Activated CD4-positive, alpha-beta T cell treated with anti-CD3 and anti-CD28 coated beads for 48 hours (primary cell): ENCODE data around the gene GEMIN7.

ENCODE experiments used
- DNase-seq: peaks from one replicate; pipeline ENCODE4 v3.0.0-alpha.2; 2020

GEMIN7 gene

DNA sequence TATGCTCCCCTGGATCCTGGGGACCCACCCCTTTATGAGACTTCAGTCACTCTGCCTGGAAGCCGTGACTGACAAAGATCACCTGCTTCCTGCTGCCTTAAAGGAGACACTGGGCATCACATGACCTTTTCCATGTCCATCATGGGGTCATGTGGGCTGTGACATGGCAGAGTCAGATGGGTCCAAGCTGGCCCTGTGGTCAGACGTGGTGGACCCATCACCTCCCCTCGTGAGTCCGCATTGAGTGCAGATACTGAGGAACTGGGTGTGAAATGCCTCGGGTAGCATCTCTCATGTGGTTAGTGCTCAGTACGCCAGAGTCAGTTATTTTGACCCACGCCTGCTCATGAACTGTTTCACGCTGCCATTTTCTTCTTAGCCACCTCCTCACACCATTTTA, 54.6 kb downstream of the GEMIN7 start:
- no peak for DNase-seq

DNA sequence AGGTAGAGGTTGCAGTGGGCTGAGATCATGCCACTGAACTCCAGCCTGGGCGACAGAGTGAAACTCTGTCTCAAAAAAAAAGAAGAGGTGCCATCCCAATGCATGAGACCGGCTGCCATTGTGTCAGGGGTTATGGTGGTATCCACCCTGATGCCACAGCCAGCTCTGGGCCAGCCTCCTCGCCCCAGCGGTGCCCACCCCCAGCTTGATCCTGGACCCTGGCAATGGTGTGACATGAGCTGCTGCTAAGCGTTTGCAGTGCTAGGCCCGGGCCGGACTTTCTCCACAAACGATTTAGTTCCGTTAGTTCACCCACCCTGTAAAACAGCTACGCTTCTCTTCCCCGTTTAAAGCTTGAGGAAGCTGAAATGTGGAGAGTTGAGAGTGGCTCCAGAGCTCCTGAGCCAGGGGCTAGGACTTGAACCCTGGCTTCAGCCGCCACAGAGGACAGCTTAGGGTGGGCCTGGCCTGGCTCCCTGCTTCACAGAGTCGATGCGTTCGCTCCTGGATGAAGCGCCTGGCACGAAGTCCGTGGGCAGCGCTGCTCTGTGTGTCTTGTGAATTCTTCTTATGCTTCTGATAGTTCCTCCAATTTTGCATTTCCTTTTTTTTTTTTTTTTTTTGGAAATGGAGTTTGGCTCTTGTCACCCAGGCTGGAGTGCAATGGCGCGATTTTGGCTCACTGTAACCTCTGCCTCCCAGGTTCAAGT, 56.3 kb downstream of the GEMIN7 start:
- no peak for DNase-seq

DNA sequence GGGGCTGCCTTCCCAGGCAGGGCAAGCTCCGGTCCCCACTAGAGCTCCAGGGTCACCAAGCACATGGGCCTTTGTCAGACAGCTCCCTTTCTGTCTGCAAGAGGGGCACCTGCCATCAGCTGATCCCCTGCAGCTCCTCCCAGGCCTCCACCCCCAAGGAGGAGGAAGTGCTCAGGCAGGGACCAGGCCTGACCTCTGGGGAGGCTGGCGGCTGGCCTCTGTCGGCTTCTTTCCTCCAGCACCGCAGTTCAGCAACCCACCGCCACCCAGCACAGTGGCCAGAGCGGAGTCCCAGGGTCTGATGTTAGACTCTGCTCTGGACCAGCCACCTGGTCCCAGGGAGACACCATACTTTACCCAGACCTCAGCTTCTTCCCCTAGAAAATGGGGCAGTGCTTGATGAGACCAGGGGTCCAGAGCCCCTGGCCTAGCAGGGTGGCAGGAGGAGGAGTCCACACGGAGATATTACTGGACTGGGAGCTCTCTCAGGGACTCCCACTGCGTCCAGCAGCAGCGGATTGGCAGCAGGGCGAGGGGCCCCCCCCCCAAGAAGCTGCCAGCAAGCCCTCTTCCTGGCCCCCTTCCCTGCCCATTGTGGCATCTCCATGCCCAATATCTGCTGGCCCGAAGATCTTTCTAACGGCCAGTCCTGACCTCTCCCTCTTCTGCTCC, 57.6 kb downstream of the GEMIN7 start:
- no peak for DNase-seq

DNA sequence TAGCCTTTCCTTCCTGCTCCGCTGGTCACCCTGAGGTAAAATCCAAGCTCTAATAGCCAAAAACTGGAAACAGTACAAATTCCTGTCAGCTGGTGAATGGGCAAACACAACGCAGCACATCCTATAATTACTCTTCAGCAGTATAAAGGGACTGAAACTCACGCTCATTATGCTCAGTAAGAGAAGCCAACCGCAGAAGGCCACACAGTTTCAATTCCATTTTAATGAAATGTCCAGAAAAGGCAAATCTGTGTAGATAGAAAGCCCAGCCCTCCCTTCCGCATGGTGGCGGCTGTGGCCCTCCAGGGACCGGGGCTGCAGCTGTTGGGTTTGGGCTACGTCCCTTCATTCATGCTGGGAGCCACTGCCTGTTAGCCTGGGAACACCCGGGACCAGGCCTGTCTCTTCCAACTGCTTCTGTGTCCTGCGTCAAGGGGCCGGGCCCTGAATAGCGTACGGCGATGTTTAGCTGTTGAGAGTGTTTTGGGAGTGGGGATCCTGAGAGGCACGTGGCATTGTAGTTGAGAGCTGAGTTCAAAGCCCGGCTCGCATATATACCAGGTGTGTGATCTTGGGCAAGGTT, 58.2 kb downstream of the GEMIN7 start:
- DNase-seq, result no peak

DNA sequence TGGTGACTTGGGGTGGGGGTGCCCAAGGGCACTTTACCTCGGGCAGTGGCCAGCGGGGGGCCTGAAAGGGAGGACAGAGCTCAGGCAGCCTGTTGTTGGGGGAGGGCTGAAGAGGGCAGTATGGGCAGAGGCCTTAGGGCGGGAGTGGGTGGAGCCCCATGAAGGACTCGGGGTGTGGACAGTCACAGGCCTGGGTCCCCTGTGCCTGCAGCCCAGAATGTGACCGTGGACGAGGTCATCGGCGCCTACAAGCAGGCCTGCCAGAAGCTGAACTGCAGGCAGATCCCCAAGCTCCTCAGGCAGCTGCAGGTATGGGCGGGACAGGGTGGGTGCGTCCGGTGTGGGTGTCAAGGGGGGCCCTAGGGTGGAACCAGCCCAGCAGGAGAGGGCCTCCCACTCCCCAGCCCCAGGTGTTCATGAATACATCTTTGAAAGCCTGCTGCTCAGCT, 59.3 kb downstream of the GEMIN7 start:
- no peak for DNase-seq

DNA sequence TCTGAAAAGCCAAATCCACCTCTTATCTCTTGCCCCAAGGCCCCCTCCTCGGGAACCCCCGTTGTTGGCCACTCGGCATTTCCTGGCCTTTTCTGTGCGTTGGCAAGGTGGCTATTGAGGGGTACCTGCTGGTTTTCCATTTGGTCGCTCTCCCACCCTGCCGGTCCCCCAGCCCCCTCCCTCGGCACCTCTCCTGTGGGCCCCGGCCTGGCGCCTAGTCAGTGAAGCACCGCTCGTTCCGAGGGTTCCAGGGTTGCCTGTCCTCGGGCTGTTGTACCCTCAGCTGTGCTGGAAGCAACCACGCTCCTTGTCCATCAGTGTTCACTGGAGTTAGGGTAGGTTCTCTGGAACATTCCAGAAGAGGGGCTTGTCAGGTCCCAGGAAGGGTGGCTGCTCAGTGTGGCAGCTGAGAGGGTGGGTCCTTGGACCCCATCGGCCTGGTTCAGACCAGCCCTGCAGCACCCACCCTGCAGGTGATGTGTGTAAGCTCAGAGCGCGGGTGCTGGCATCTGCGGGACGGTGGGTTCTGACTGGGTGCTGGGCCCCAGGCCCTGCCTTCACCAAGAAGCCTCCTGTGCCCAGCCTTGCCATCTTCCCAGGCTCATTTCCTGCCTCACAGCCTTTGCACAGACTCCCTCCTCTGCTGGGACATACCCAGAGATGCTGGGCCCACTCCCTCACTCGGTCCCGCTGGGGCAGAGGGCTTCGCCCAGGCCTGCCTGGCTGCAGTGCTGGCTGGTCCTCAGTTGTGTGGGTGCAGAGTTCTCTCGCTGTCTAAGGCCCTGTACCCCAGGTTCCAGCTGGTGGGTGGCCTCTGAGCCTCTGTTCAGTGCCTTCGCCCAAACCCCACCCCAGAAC, 60.5 kb downstream of the GEMIN7 start:
- no peak for DNase-seq

DNA sequence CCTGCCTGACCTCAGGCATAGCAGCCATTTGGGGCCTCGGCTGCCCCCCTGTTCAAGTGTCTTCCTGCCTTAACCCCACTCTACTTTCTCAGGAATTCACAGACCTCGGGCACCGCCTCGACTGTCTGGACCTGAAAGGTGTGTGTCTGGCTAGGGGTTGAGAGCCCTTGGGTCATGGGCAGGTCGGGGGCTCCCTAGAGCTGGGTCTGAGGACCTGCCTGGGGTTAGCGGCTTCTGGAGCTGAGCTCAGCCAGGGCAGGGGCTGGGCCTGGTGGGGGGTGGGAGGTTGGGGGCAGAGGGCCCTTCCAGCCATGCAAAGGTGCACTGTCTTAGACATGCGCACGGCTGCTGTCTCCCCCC, 61.1 kb downstream of the GEMIN7 start:
- no peak for DNase-seq

DNA sequence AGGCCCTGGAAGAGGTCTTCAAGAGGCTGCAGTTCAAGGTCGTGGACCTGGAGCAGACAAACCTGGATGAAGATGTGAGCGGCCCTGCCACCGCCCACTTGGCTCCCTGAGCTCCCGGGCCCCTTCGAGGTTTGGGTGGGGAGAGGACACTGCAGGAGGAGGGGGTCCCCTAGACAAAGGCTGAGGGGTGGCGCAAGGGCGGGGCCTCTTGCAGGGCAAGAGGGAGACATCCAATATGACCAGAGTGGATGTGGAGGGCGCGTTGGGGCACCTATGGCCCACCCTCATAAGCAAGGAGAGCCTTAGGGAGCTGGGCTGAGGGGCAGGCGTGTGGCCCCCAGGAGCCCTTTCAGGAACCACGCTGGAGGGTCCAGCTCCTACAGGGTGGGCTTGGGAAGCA, 61.5 kb downstream of the GEMIN7 start:
- no peak for DNase-seq
